Spleen (tissue), 11 donors: ENCODE measurements around the gene LST1. TPM values are rescaled to one million over a fixed set of nuclear protein-coding genes. Genes with fewer than 3 reads are reported as not detected.

Experiments
- DNase-seq: peaks from one replicate; pipeline ENCODE4 v3.0.0-alpha.2; 2020
- H3K27ac ChIP-seq, 8 donors: fragments of 200-600 bp; sonication (generic) in 7 of 8; 1 replicate in 4 of 8; 2 replicates in 4 of 8; pipeline versions ENCODE4 v1.5.0 to v1.8.0; 2016 to 2021; ENCODE audit warnings: inconsistent platforms in 4 of 8, mild to moderate bottlenecking in 4 of 8, moderate library complexity in 1 of 8
- H3K27me3 ChIP-seq, 7 donors: fragments of 200-600 bp; sonication (generic) in 6 of 7; replicated peaks in 1 of 7; 1 replicate in 4 of 7; 2 replicates in 3 of 7; pipeline versions ENCODE4 v1.5.0 to v1.8.0; 2016 to 2021; ENCODE audit warnings: inconsistent platforms in 3 of 7, mild to moderate bottlenecking in 1 of 7
- H3K36me3 ChIP-seq, 6 donors: fragments of 200-600 bp; sonication (generic) in 5 of 6; 1 replicate in 4 of 6; 2 replicates in 2 of 6; pipeline versions ENCODE4 v1.5.0 to v1.8.0; 2016 to 2021; ENCODE audit warnings: inconsistent platforms in 2 of 6
- H3K4me1 ChIP-seq, 6 donors: fragments of 200-600 bp; sonication (generic) in 5 of 6; 1 replicate in 3 of 6; 2 replicates in 3 of 6; pipeline versions ENCODE4 v1.5.0 to v1.8.0; 2016 to 2021; ENCODE audit warnings: inconsistent platforms in 3 of 6
- H3K4me3 ChIP-seq, 8 donors: fragments of 200-600 bp; sonication (generic) in 7 of 8; 1 replicate in 4 of 8; 2 replicates in 4 of 8; pipeline versions ENCODE4 v1.5.0 to v1.8.0; 2016 to 2021; ENCODE audit warnings: inconsistent platforms in 4 of 8, mild to moderate bottlenecking in 4 of 8, moderate library complexity in 2 of 8
- H3K9me3 ChIP-seq, 8 donors: fragments of 200-600 bp; sonication (generic) in 7 of 8; 1 replicate in 4 of 8; 2 replicates in 4 of 8; pipeline versions ENCODE4 v1.5.0 to v1.8.0; 2016 to 2021; ENCODE audit warnings: inconsistent platforms in 4 of 8
- POLR2A ChIP-seq, 3 donors: fragments of 450-650 bp; IDR thresholded peaks; one replicate each; pipeline ENCODE4 v1.5.1; 2017; ENCODE audit warnings: antibody characterized with exemption in 3 of 3, mild to moderate bottlenecking in 1 of 3
- POLR2AphosphoS5 ChIP-seq, 3 donors: sonication (generic); formaldehyde crosslinking; IDR thresholded peaks; one replicate each; pipeline ENCODE4 v1.5.1; 2017; ENCODE audit warnings: antibody characterized with exemption in 3 of 3
- WGBS, 5 donors: extraction: QIAGEN DNeasy Blood & Tissue Kit in 3 of 5; methylation state at CpG; one replicate each; pipeline versions ENCODE4 v1.1.5 to v1.1.7; 2013 to 2018; 5-methylcytosine and 5-hydroxymethylcytosine counted together
- intact Hi-C: fragments of 100-400 bp; cut with DNase I; formaldehyde crosslinking; loops from one replicate; pipeline ENCODE4 v1.15.0; 2023; ENCODE audit warnings: low total_unique reads
- polyA plus RNA-seq, 3 donors: library from polyadenylated mRNA; stranded (reverse); fragments of 200-250 nt; gene quantifications; one replicate each; pipeline ENCODE4 v1.2.1, GENCODE V29; 2013
- total RNA-seq, 7 donors: library from RNA; depleted of rRNA in 3 of 7; stranded (reverse); fragments of >200 nt in 3 of 7; fragmentation: NEBNext Ultra II Directional in 4 of 7; extraction: Animal tissue kit (Norgen Biotek cat#: 25700) in 4 of 7; gene quantifications; one replicate each; pipeline versions ENCODE4 v1.1.0 to v1.2.1, GENCODE V29; 2016 to 2021
- TF ChIP-seq, protein P1 (sequence below), 11 experiments: fragments of 200-600 bp in 7 of 11; fragments of 450-650 bp in 4 of 11; sonication (generic) in 4 of 11; IDR thresholded peaks in 8 of 11; conservative IDR thresholded peaks in 3 of 11; 1 replicate in 7 of 11; 2 replicates in 4 of 11; pipeline versions ENCODE4 v1.4.0 to v1.8.0; 2016 to 2021; ENCODE audit warnings: antibody characterized with exemption in 11 of 11, inconsistent platforms in 4 of 11, mild to moderate bottlenecking in 1 of 11
- donor health status: healthy with polysubstance abuse.
- donor health status: DM: no; HTN: no; CAD: no; lungs with moderate emphysema.
- donor health status: DM: no; HTN: no; CAD: no.
- donor health status: Bipolar disorder and iron deficiency.
- donor health status: healthy.
- donor health status: DM: no; HTN: no; CAD: no.
- donor health status: DM: yes; HTN: yes; CAD: no.

LST1 gene
- total and polyA plus RNA-seq, 10 donors: 128 to 268 (median 208) TPM

DNA sequence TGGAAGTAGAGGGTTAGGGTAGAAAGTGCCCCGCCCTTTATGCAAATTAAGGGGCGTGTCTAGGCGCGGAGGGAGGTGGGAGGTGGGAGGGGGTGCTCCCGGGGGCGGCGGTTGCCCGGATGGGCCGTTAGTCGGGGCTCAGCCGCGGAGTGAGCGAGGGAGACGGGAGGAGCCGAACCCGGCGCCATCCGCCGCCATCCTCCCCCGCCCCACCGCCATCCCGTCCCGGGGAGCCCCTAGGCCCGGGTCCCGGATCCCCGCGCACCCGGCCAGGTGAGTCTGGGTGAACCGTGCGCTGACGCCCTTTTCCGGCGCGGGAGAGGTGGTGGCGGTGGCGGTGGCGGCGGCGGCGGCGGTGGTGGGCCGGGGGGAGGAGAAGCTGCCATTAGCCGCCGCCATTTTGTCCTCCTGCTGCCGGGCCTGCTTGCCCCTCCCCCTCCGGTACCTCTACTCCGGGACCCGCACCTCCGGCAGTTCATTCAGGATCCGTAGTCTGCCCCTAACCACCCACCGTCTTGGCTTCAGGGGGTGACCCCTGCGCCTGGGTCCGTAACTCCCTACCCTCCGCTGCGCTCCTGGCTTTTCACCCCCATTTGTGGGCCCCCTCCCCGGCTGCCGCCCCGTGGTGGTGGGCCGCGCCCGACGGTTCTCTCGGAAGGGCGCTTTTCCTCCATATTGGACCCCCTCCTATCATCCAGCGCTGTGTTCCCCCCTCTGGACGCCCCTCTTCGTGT is 34.7 kb downstream of the LST1 start, which contains the start of gene PRRC2A:
PRRC2A (plus strand) TSS at position 130 of the 734 bp plus-strand sequence. CDS start 2,075 bp downstream, outside the sequence.
- DNase-seq: peak; percentile 98
- WGBS, 5 donors: 0 to 1% (median 0%) methylated on average over 31 to 61 of the region's 67 CpGs
- intact Hi-C loops: no loop called here
- Histone ChIP-seq H3K36me3 (peaks cover 7 to 37% (median 26%) of the 10 kb centered on the region in 6 donors), H3K9me3 (no peaks in the 10 kb centered on the region), H3K4me1 (peaks cover 14 to 55% (median 35%) of the 10 kb centered on the region in 6 donors), H3K27ac (peak within 1 kb of the TSS; percentile 97 to 100 (median 98)), H3K4me3 (peak within 1 kb of the TSS; percentile 57 to 89 (median 76)), H3K27me3 (no peaks in the 10 kb centered on the region)
- TF ChIP-seq, protein P1, sequence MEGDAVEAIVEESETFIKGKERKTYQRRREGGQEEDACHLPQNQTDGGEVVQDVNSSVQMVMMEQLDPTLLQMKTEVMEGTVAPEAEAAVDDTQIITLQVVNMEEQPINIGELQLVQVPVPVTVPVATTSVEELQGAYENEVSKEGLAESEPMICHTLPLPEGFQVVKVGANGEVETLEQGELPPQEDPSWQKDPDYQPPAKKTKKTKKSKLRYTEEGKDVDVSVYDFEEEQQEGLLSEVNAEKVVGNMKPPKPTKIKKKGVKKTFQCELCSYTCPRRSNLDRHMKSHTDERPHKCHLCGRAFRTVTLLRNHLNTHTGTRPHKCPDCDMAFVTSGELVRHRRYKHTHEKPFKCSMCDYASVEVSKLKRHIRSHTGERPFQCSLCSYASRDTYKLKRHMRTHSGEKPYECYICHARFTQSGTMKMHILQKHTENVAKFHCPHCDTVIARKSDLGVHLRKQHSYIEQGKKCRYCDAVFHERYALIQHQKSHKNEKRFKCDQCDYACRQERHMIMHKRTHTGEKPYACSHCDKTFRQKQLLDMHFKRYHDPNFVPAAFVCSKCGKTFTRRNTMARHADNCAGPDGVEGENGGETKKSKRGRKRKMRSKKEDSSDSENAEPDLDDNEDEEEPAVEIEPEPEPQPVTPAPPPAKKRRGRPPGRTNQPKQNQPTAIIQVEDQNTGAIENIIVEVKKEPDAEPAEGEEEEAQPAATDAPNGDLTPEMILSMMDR (IDR thresholded peaks at IDR 0.05 in 8 of 11, conservative IDR thresholded peaks at IDR 0.05 in 3 of 11): no peak
- peak in 2 of 3 donors; percentile 60 to 67 for TF ChIP-seq POLR2AphosphoS5 (IDR thresholded peaks at IDR 0.05)
- peak; percentile 27 to 58 (median 57) for TF ChIP-seq POLR2A (IDR thresholded peaks at IDR 0.05)

DNA sequence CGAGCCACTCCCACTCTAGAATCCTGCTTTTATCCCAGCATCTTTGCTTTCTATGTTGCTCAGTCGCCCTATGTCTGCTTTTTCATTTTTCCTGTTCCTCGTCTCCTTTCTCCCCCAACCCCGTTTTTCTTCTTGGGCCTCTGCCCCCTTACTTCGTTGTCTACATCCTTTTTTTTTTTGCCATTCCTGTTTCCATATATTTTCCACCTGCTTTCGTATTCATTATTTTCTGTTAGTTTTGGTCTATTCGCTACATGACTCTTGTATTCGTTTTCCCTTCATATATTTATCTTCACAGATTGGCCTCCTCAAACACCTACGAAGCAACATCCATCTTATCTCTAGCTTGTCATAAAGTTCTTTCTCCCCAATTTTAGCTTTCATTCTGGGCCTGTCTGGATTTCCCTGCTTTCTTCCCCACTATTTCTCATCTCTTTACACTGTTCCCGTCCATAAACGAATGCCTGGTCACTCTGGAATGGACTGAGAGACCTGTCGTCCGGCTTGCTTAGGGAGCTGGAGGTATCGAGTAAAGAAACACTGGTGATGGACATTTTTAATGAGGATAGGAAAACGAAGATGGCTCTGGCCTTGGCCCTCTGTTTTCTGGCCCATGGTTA is 35.4 kb downstream of the LST1 start:
- no peaks in the 10 kb centered on the region for H3K27me3 ChIP-seq
- intact Hi-C loops: no loop called here
- peak overlapping the region; percentile 57 to 89 (median 76) for H3K4me3 ChIP-seq
- H3K36me3 ChIP-seq: peaks cover 7 to 44% (median 32%) of the 10 kb centered on the region in 6 donors
- 13 to 25% (median 18%) methylated on average over 15 of the region's 15 CpGs for WGBS, 5 donors
- TF ChIP-seq POLR2AphosphoS5 (IDR thresholded peaks at IDR 0.05) (no peak), POLR2A (IDR thresholded peaks at IDR 0.05) (no peak)
- TF ChIP-seq, protein P1 (IDR thresholded peaks at IDR 0.05 in 8 of 11, conservative IDR thresholded peaks at IDR 0.05 in 3 of 11): no peak
- peak overlapping the region; percentile 97 to 100 (median 98) for H3K27ac ChIP-seq
- no peaks in the 10 kb centered on the region for H3K9me3 ChIP-seq
- no peak for DNase-seq
- H3K4me1 ChIP-seq: peaks cover 14 to 48% (median 30%) of the 10 kb centered on the region in 6 donors

GRCh38 chr6:31621991-31622390 is 35.9 kb downstream of the LST1 start:
- H3K27me3 ChIP-seq: no peaks in the 10 kb centered on the region
- DNase-seq: no peak
- no peaks in the 10 kb centered on the region for H3K9me3 ChIP-seq
- TF ChIP-seq POLR2A (IDR thresholded peaks at IDR 0.05): no peak
- peak overlapping the region in 6 of 8 donors; percentile 57 to 89 (median 73) for H3K4me3 ChIP-seq
- WGBS, 5 donors: 34 to 60% (median 50%) methylated on average over 4 of the region's 4 CpGs
- peaks cover 14 to 43% (median 29%) of the 10 kb centered on the region in 6 donors for H3K4me1 ChIP-seq
- peaks cover 7 to 49% (median 38%) of the 10 kb centered on the region in 6 donors for H3K36me3 ChIP-seq
- intact Hi-C loops: no loop called here
- H3K27ac ChIP-seq: peak overlapping the region in 7 of 8 donors; percentile 97 to 100 (median 99)

DNA sequence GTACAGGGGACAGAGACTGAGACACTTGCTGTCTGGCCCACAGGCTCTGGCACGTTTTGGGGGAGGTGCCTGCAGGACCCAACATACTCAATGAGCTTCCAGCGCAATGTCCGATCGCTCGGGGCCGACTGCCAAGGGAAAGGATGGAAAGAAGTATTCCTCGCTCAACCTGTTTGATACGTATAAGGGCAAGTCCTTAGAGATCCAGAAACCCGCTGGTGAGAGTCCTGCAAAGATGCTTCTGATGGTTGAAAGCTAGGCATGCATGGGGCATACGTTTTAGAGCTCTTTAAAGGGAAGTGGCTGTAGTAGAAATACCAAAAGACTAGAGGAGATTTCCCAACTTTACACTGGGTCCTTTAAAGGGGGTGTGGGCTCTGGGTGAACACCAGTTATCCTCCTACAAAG is 36.6 kb downstream of the LST1 start:
- H3K4me3 ChIP-seq: peak overlapping the region in 1 of 8 donors; percentile 84
- intact Hi-C loops: no loop called here

More for the DNA sequence above, 36.6 kb downstream of the LST1 start:
- H3K36me3 ChIP-seq: peaks cover 7 to 56% (median 45%) of the 10 kb centered on the region in 6 donors
- H3K9me3 ChIP-seq: no peaks in the 10 kb centered on the region
- no peak for DNase-seq
- H3K4me1 ChIP-seq: peaks cover 14 to 37% (median 28%) of the 10 kb centered on the region in 6 donors
- no peaks in the 10 kb centered on the region for H3K27me3 ChIP-seq
- TF ChIP-seq, protein P1 (IDR thresholded peaks at IDR 0.05 in 8 of 11, conservative IDR thresholded peaks at IDR 0.05 in 3 of 11): no peak
- TF ChIP-seq POLR2AphosphoS5 (IDR thresholded peaks at IDR 0.05) (no peak), POLR2A (IDR thresholded peaks at IDR 0.05) (no peak)
- peak overlapping the region in 6 of 8 donors; percentile 97 to 100 (median 99) for H3K27ac ChIP-seq
- 60 to 78% (median 70%) methylated on average over 10 of the region's 10 CpGs for WGBS, 5 donors
